HAP-1 (cell line): ENCODE measurements around the gene SLN.

ENCODE experiments used
- DNase-seq, 2 experiments: peaks; one replicate each; pipeline ENCODE4 v3.0.0-alpha.2; 2016 to 2020; ENCODE audit warnings: low spot score in 2 of 2
- H3K27me3 ChIP-seq: fragments of 250-450 bp; sonication (Bioruptor Pico); 2 replicates; pipeline ENCODE4 v1.5.1; 2020; ENCODE audit warnings: low read depth, mild to moderate bottlenecking, moderate library complexity
- H3K36me3 ChIP-seq: fragments of 250-450 bp; sonication (Bioruptor Pico); replicated peaks from 2 replicates; pipeline ENCODE4 v1.5.1; 2020; ENCODE audit warnings: mild to moderate bottlenecking
- H3K4me1 ChIP-seq: fragments of 250-450 bp; sonication (Bioruptor Pico); 2 replicates; pipeline ENCODE4 v1.5.1; 2020; ENCODE audit warnings: mild to moderate bottlenecking
- H3K4me3 ChIP-seq: fragments of 250-450 bp; sonication (Bioruptor Pico); 2 replicates; pipeline ENCODE4 v1.5.1; 2020; ENCODE audit warnings: mild to moderate bottlenecking, moderate library complexity
- H3K9me3 ChIP-seq: fragments of 250-450 bp; sonication (Bioruptor Pico); 2 replicates; pipeline ENCODE4 v1.5.1; 2020; ENCODE audit warnings: mild to moderate bottlenecking, moderate library complexity
- in situ Hi-C: fragments of 300-500 bp; cut with MboI; formaldehyde crosslinking; loops from 3 replicates; pipeline ENCODE4 v1.14.3; 2020; ENCODE audit warnings: low sequenced_read_pairs, inconsistent platforms, mixed read lengths

SLN gene

DNA sequence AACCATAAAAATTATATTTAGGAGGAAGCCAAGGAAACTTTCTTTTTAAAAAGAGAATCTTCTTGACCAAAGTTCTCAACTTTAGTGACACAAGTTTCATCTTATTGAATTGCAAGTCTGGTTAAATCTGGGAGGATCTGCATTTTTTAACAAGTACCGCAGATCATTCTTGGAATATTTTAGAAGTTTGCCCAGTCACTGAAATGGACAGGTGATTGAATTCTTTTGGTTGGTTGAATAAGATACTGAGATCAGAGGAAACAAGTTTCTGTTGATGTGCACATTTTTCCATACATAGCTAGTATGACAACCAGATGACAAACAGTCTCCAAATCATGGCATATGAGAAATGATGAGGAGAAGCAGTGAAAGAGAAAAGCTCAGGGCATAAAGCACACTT lies 50.2 kb downstream of the SLN start:
- Histone ChIP-seq H3K4me1 (no peaks in the 10 kb centered on the region), H3K27me3 (no peaks in the 10 kb centered on the region), H3K4me3 (no peak overlapping the region), H3K36me3 (no peaks in the 10 kb centered on the region), H3K9me3 (no peaks in the 10 kb centered on the region)
- DNase-seq = no peak
- in situ Hi-C loops = no loop called here

DNA sequence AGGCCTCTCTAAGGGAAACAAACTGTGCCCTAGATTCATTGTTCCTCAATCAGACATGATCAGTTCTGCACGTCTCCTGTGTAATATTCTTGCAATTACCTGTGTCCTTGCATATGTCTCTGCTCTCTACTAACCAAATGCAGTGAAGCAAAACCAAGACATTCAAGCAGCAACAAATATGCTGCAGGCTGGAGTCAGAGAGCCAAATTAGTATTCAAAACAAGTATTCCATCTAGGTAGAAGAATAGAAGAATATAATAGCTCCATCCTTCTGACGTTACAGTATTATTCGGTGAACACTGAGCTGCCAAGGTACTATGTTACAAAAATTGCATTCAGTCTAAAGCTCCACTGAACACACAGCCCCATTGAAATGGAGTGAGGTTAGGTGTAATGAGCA lies 51.8 kb downstream of the SLN start:
- Histone ChIP-seq H3K9me3 (no peaks in the 10 kb centered on the region), H3K4me3 (no peak overlapping the region), H3K27me3 (no peaks in the 10 kb centered on the region), H3K4me1 (peaks cover 8% of the 10 kb centered on the region), H3K36me3 (no peaks in the 10 kb centered on the region)
- in situ Hi-C loops = no loop called here
- DNase-seq = no peak

DNA sequence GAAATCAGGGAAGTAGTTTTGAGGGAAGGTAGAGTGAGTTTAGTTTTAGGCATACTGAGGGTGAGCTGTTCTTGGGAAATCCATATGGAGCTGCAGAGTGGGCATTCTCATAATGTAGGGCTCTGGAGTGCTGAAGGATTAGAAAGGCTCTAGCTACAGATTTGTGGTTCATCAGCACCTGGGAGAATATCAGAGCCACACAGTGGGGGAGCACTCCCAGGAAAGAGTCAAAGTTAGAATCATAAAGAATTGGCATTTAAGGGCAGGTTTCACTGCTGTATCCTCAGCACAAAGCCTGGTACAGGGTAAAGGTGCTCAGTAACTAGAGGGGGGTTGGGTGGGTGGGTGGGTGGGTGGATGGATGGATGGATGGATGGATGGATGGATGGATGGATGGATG lies 52.5 kb downstream of the SLN start:
- Histone ChIP-seq H3K9me3 (no peaks in the 10 kb centered on the region), H3K27me3 (no peaks in the 10 kb centered on the region), H3K4me1 (peaks cover 9% of the 10 kb centered on the region), H3K36me3 (no peaks in the 10 kb centered on the region), H3K4me3 (no peak overlapping the region)
- DNase-seq = no peak
- in situ Hi-C loops = no loop called here
